GM18870 (cell line): ENCODE data around the gene FTCD.
"Not testable (repeated sequence)": the region's sequence is repeated elsewhere in the genome, so short reads cannot be mapped to it uniquely, and the experiment has no call there.

Experiments used
- ATAC-seq: cut with Tn5 transposase; IDR thresholded peaks from one replicate; pipeline ENCODE4 v1.9.1; 2021; ENCODE audit warnings: moderate library complexity; ENCODE audit not compliant: unreplicated experiment

FTCD gene

GRCh38 chr21:46188226-46189212 is 33.1 kb upstream of the FTCD start:
- ATAC-seq = no peak

- ATAC-seq = no peak
Observed at GRCh38 chr21:46187814-46188213, 32.4 kb upstream of the FTCD start.

DNA sequence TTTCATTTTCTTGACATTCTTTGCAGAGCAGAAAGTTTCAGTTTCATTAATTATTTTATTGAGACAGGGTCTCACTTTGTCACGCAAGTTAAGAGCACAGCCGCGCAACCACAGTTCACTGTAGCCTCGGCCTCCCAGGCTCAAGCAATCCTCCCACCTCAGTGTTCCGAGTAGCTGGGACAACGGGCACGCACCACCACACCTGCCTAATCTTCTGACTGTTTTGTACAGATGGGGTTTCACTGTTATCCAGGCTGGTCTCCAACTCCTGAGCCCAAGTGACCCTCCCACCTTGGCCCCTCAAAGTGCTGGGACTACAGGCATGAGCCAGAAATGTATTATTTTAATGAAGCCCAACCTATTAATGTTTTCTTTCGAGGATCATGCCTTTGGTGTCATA is 31.9 kb upstream of the FTCD start:
- no peak for ATAC-seq

GRCh38 chr21:46185716-46186115 is 30.3 kb upstream of the FTCD start:
- no peak for ATAC-seq

DNA sequence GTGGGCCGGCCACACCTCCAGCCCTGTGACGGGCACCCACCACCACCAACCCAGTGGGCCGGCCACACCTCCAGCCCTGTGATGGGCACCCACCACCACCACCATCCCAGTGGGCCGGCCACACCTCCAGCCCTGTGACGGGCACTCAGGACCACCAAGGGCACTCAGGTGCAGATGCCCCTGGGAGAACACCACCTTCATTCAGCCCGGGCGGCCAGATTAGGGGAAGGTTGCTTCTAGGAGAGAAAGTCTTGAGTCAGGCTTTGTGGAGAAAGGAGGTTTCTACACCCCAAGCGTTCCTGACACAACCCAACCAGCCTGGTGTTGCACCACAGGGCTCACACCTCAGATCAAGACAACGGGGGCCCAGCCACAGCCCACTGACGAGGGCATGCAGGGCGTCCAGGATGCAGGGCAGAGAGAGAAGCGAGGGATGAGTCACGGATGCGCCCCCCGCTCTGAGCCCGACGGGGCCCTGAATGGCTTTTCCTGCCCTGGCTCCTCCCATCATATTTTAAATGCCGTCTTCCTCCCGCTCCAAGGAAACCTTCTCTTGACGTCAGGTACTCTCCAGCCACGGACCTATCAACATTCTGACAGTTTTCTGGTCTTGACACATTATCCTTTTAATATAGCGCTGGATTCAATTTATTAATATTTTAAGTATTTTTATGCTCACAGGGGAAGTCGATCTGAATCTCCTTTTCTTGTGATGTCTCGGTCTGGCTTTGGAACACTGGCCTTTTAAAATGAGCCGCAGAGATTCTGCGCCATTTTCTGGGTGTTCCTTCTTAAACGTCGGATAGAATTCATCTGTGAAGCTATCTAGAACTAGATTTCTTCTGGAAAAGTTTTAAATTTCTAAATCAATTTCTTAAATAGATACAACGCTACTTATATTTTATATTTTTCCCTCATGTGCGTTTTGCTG is 29.5 kb upstream of the FTCD start:
- no peak for ATAC-seq

- ATAC-seq = no peak
Observed at GRCh38 chr21:46183910-46184624, 28.7 kb upstream of the FTCD start, which contains the start of gene SPATC1L. Gene SPATC1L (minus strand): TSS chr21:46184459. CDS start chr21:46182816, 1,643 bp downstream.

DNA sequence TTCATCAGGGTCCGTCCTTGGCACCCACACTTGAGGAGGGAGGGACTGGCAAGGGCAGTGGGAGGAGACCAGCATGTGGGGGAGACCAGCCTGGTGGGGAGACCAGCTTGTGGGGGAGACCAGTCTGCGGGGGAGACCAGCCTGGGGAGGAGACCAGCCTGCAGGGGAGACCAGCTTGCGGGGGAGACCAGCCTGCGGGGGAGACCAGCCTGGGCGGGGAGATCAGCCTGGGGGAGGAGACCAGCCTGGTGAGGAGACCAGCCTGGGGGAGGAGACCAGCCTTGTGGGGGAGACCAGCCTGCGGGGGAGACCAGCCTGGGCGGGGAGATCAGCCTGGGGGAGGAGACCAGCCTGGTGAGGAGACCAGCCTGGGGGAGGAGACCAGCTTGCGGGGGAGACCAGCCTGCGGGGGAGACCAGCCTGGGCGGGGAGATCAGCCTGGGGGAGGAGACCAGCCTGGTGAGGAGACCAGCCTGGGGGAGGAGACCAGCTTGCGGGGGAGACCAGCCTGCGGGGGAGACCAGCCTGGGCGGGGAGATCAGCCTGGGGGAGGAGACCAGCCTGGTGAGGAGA is 28.0 kb upstream of the FTCD start:
- not testable (repeated sequence) for ATAC-seq

DNA sequence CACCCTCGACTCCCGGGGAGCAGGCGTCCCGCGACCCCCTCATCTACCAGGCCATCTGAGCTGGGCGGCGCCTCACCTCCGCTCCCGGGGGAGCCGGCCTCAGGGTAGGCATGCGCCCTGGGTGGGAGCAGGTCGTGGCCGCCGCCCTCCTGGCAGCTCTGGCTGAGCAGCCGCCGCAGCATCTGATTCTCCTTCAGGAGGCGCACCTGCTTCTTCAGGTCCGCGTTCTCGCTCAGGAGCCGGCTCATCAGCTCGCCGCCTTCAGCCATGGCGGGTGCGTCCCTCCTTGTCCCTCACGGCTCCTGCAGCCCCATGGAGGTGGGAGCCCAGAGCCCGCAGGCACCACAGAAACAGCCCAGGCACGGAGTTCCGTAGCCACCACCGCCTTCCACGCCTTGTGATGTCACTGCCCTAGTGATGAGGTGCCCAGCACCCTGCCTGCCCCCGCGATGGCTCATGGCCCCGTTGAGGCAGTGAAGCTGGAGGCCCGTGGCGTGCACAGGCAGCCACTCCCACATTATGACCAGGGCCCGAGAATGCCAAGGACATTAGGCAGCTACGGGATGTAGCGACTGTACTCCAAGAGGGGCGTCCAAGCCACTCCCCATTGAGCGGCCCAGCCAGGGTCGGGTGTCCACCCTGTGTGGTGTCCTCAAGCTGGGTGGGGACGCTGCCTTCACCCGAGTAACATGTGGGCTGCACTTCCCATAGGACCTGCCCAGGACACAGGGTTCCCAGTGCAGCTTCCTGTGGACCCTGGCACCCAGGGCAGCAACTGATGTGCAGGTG is 27.4 kb upstream of the FTCD start:
- ATAC-seq = no peak

GRCh38 chr21:46181953-46182547 is 26.7 kb upstream of the FTCD start:
- no peak for ATAC-seq

- ATAC-seq = no peak
Observed at GRCh38 chr21:46181436-46181835, 26.1 kb upstream of the FTCD start.

DNA sequence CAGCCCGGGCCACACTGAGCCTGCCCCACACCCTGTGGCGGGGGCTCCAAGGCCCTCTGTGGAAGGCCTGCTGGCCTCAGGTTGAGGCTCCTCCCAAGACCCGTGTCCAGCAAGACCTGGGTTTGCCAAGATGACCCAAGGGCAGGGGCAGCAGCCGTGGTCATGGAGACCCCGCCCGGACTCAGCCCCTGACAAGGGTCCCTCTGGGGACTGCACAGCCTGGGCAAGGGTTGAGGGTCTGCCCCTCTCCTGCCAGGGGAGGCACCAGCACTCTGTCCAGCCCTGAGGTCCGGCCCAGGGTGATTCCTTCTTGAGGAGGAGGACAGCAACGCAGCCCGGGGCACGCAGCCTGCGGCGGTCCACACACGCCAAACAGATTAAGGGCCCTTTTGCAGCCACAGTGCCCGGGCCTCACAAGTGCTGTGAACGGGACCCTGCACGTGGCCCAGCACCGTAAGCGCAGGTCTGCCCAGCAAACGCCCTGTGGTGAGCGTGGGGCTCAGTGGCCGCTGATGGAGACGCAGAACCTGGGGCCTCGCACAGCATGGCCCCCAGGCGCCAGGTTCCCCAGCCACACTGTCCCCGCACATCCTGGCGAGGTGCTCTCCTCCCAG is 25.5 kb upstream of the FTCD start:
- no peak for ATAC-seq

- no peak for ATAC-seq
Observed at GRCh38 chr21:46180079-46180722, 24.8 kb upstream of the FTCD start.

DNA sequence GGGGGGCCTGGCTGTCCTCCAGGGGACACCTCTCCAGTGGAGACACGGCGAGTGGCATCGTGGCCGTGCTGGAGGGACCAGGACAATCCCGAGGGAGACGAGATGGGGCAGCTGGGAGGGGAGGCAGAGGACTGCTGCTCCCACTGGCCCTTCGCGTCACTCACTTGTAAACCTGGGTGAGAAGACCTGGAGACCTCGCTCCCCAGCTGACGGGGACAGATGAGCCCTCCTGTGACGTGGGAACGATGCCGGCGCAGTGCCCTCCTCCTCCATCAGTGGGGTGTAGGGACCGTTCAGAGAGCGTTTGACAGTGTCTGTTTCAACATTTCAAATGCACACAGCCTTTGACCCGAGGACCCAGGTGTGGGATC is 24.3 kb upstream of the FTCD start:
- no peak for ATAC-seq

DNA sequence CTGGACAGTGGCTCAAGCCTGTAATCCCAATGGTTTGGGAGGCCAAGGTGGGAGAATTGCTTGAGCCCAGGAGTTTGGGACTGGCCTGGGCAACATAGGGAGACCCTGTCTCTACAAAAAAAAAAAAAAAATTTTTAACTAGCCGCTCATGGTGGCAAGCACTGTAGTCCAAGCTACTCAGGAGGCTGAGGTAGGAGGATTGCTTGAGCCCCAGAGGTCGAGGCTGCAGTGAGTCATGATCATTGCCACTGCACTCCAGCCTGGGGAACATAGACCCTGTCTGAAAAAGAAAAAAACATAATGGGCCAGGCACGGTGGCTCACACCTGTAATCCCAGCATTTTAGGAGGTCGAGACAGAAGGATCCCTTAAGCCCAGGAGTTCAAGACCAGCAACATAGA is 23.6 kb upstream of the FTCD start:
- ATAC-seq = no peak

GRCh38 chr21:46176443-46177129 is 21.2 kb upstream of the FTCD start:
- ATAC-seq = not testable (repeated sequence)

GRCh38 chr21:46173573-46173972 is 18.2 kb upstream of the FTCD start:
- ATAC-seq = no peak

GRCh38 chr21:46172863-46173528 is 17.6 kb upstream of the FTCD start:
- no peak for ATAC-seq
